GM12801 (cell line): ENCODE results near the gene PPP1R12C.

ENCODE experiments used
- CTCF ChIP-seq: IDR thresholded peaks from one replicate; pipeline ENCODE4 v1.5.1; 2011; ENCODE audit warnings: control low read depth; ENCODE audit not compliant: insufficient read length; ENCODE audit errors: extremely low read depth

Gene PPP1R12C

DNA sequence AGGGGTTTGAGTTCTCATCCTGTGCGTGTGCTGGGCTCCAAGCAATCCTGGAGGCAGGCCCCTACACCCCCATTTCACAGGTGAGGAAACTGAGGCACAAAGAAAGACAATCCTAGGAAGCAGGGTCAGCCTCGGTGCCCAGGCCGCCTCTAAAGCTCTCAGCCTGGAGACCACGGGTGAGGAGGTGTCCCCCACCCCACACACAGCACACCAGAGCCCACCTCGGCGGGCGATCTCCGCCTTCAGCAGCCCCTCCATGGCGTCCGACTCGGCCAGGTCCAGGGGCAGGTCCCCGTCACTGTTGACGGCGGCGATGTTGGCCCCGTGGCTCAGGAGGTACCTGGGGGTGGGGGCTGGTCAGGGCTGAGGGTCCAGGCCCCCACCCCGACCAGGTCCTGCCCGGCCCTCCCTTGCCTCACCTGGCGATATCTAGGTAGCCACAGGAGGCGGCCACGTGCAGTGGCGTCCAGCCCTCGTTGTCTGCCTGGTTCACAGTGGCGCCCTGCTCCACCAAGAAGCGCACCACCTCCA is 5.1 kb downstream of the PPP1R12C start:
- no peak for TF ChIP-seq CTCF

DNA sequence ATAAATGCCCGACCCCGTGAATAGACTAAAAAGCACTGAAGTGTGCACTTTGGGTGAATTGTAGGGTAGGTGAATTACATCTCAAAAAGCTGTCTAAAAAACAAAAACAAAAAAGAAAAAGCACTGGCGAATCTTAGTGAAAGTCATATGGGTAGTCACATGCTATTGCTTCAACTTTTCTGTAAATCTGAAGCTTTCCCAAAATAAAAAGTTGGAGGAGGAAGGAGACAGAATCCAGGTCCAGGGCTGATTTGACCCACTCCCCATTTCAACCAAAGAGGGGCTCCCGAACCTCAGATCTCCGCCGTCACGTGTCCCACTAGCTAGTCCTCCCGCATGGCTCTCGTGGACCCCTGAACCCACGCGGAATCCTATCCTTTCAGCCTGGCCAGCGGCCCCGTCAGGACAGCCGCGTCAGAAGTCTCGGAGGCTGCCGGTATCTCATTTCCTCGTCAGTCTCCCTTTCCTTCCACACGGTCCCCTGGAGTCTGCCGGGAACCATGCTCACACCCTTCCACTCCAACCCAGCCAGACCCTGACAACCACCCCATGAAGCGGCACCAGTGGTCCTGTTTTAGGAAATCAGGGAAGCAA is 6.1 kb downstream of the PPP1R12C start:
- no peak for TF ChIP-seq CTCF

- TF ChIP-seq CTCF = no peak
These were observed 7.7 kb downstream of the PPP1R12C start for GRCh38 chr19:55109527-55110291.

DNA sequence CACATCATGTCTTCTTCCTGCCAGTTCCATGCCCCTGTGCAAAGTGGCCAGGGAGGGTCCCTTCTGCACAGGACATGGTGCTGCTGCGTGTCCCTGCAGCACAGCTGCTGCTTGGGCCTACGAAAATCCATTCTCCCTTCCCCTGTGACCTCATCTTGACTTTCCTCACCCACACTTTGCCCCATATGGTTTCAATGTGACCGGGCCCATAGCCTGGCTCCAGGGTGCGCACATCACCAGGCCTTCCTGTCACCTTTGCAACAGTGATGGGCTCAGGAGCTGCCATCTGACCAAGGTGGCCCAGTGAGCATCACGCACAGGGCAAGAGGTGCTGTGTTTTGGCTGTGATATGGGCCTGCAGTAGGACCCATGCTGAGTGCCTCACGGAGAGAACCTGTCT is 10.8 kb downstream of the PPP1R12C start:
- no peak for TF ChIP-seq CTCF

GRCh38 chr19:55105237-55105636 is 12.2 kb downstream of the PPP1R12C start:
- no peak for TF ChIP-seq CTCF

GRCh38 chr19:55103190-55103589 is 14.2 kb downstream of the PPP1R12C start:
- no peak for TF ChIP-seq CTCF

DNA sequence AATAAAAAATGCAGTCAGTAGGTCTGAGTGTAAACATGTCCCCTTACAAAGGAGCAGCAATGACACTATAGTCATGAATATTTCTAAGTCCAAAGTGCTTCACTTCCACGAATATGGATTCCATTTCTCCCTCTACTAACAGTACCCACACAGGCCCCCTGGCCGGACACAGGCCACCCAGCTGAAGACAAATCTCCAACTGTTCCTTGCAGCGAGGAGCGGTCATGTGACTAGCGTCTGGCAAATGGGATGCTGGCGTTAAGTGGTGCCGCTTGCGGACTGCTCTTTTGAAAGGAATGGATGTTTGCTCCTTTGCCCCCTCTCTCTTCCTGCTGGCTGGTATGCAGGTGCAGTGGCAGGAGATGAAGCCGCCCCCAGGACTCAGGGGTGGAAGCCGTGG is 16.2 kb downstream of the PPP1R12C start:
- no peak for TF ChIP-seq CTCF
